GM19452 (cell line): ENCODE results near the gene SLC12A4.

Experiments used
- ATAC-seq: cut with Tn5 transposase; IDR thresholded peaks from one replicate; pipeline ENCODE4 v1.9.1; 2021; ENCODE audit not compliant: unreplicated experiment

SLC12A4 gene

GRCh38 chr16:67963662-67964321, 4.6 kb downstream of the SLC12A4 start:
- no peak for ATAC-seq

GRCh38 chr16:67963292-67963661, 5.2 kb downstream of the SLC12A4 start:
- ATAC-seq: no peak

- no peak for ATAC-seq
These were observed 6.3 kb downstream of the SLC12A4 start for GRCh38 chr16:67962135-67962534.

- no peak for ATAC-seq
These were observed 6.9 kb downstream of the SLC12A4 start for GRCh38 chr16:67961551-67961957.

GRCh38 chr16:67959536-67960329, 8.7 kb downstream of the SLC12A4 start:
- ATAC-seq: no peak

- ATAC-seq: no peak
These were observed 10.8 kb downstream of the SLC12A4 start for GRCh38 chr16:67957622-67958021.

- no peak for ATAC-seq
These were observed 13.8 kb downstream of the SLC12A4 start for GRCh38 chr16:67954421-67955196.

- no peak for ATAC-seq
These were observed 14.6 kb downstream of the SLC12A4 start for GRCh38 chr16:67953641-67954375.

GRCh38 chr16:67951485-67951884, 17.0 kb downstream of the SLC12A4 start:
- no peak for ATAC-seq

- no peak for ATAC-seq
These were observed 18.0 kb downstream of the SLC12A4 start for GRCh38 chr16:67950335-67950843.

- ATAC-seq: no peak
These were observed 18.8 kb downstream of the SLC12A4 start for GRCh38 chr16:67949645-67950044.

GRCh38 chr16:67948015-67948414, 20.4 kb downstream of the SLC12A4 start:
- no peak for ATAC-seq

GRCh38 chr16:67946966-67947558, 21.4 kb downstream of the SLC12A4 start:
- ATAC-seq: no peak

- ATAC-seq: no peak
These were observed 22.3 kb downstream of the SLC12A4 start for GRCh38 chr16:67946128-67946569.

- ATAC-seq: no peak
These were observed 23.0 kb downstream of the SLC12A4 start for GRCh38 chr16:67945392-67945933.

GRCh38 chr16:67944690-67945391, 23.6 kb downstream of the SLC12A4 start:
- no peak for ATAC-seq

GRCh38 chr16:67943619-67944504, 24.6 kb downstream of the SLC12A4 start, which contains the start of gene LCAT:
Gene LCAT (minus strand): TSS chr16:67944120. CDS start chr16:67944101, 19 bp downstream.
- ATAC-seq: no peak

- no peak for ATAC-seq
These were observed 25.2 kb downstream of the SLC12A4 start for GRCh38 chr16:67943256-67943618.
